Karpas-422 (cell line): ENCODE measurements around the gene SLC49A3. TPM values are rescaled to one million over a fixed set of nuclear protein-coding genes. Genes with fewer than 3 reads are reported as not detected.
"Not testable (repeated sequence)": the region's sequence is repeated elsewhere in the genome, so short reads cannot be mapped to it uniquely, and the experiment has no call there.

ENCODE experiments used
- DNase-seq: peaks from one replicate; pipeline ENCODE4 v3.0.0-alpha.2; 2015
- H2AFZ ChIP-seq: fragments of 200-600 bp; sonication (generic); 2 replicates; pipeline ENCODE4 v1.6.1; 2014; ENCODE audit warnings: antibody characterized with exemption, low read length, mixed read lengths
- H3K27ac ChIP-seq: fragments of 200-600 bp; sonication (generic); 2 replicates; pipeline ENCODE4 v1.5.1; 2014; ENCODE audit warnings: mild to moderate bottlenecking, low read length, moderate library complexity
- H3K27me3 ChIP-seq: fragments of 200-600 bp; sonication (generic); 2 replicates; pipeline ENCODE4 v1.6.1; 2014; ENCODE audit warnings: low read length, mixed read lengths
- H3K36me3 ChIP-seq: fragments of 200-600 bp; sonication (generic); 2 replicates; pipeline ENCODE4 v1.6.1; 2014; ENCODE audit warnings: low read length, mixed read lengths; ENCODE audit not compliant: insufficient read depth
- H3K4me1 ChIP-seq: fragments of 200-600 bp; sonication (generic); 2 replicates; pipeline ENCODE4 v1.6.1; 2014; ENCODE audit warnings: mild to moderate bottlenecking, low read length, mixed read lengths
- H3K4me2 ChIP-seq: fragments of 200-600 bp; sonication (generic); 2 replicates; pipeline ENCODE4 v1.6.1; 2014; ENCODE audit warnings: low read length, low read depth, mild to moderate bottlenecking; ENCODE audit not compliant: poor library complexity, severe bottlenecking
- H3K4me3 ChIP-seq: fragments of 200-600 bp; sonication (generic); 2 replicates; pipeline ENCODE4 v1.5.1; 2014; ENCODE audit warnings: mild to moderate bottlenecking, antibody characterized with exemption, low read length, mixed read lengths
- H3K79me2 ChIP-seq: fragments of 200-600 bp; sonication (generic); 2 replicates; pipeline ENCODE4 v1.6.1; 2014; ENCODE audit warnings: mild to moderate bottlenecking, low read length, mixed read lengths
- H3K9ac ChIP-seq: fragments of 200-600 bp; sonication (generic); 2 replicates; pipeline ENCODE4 v1.6.0; 2014; ENCODE audit warnings: low read length
- H3K9me2 ChIP-seq: fragments of 200-600 bp; sonication (generic), shearing (Covaris generic); replicated peaks from 2 replicates; pipeline ENCODE4 v1.6.0; 2014; ENCODE audit warnings: mild to moderate bottlenecking, low read length, moderate library complexity; ENCODE audit not compliant: insufficient read depth
- H3K9me3 ChIP-seq: fragments of 300-700, 200-600 bp; sonication (generic); 2 replicates; pipeline ENCODE4 v1.6.1; 2014; ENCODE audit warnings: low read length, mixed read lengths
- H4K20me1 ChIP-seq: fragments of 200-600 bp; sonication (generic); 2 replicates; pipeline ENCODE4 v1.6.1; 2014; ENCODE audit warnings: mild to moderate bottlenecking, antibody characterized with exemption, low read length, low read depth; ENCODE audit not compliant: insufficient read depth
- total RNA-seq: library from RNA; depleted of rRNA; stranded (reverse); fragments of >200 nt; shearing (Covaris generic); gene quantifications from 2 replicates; pipeline ENCODE4 v1.2.3, GENCODE V29; 2014; ENCODE audit warnings: low replicate concordance

Gene SLC49A3
- total RNA-seq, 1 experiment from 2014 or later, result not detected

DNA sequence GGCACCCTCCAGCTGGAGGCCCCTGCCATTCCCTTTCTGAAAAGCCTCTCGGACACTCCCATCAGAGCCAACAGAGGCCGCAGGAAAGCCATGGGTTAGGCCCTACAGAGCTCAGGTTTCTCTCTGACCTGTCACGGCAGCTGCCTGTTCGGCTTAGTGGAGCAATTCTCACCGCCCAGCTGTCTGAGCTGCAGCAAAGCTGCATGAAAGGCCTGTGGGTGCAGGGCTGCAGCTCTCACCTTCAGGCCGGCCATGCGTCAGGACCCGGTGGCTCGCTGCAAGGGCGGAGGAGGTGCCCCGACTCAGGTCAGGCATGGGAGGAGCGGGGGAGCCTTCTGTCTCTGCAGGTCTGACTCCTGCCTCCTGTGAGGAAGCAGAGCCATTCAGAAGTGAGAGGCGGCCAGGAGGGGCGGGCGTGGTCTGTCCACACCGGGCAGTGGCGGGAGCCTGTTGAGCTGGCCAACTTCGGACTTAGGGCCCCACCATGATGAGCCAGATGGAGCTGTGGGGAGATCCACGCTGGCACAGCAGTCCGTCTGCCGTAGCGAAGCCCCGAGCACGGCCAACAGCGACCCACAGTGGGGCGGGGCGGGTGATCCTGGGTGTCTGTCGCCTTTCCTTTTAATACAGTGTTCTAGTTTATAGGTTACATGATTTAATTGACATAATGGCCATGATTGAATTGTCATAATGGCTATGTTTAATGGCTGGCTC is 40.2 kb downstream of the SLC49A3 start:
- no peak for DNase-seq
- Histone ChIP-seq H3K27ac (no peak overlapping the region), H3K9ac (no peak overlapping the region), H3K4me1 (no peaks in the 10 kb centered on the region), H3K79me2 (no peaks in the 10 kb centered on the region), H2AFZ (no peak overlapping the region), H3K4me3 (no peak overlapping the region), H4K20me1 (no peaks in the 10 kb centered on the region), H3K36me3 (no peaks in the 10 kb centered on the region), H3K9me3 (no peaks in the 10 kb centered on the region), H3K9me2 (no peaks in the 10 kb centered on the region), H3K27me3 (no peaks in the 10 kb centered on the region), H3K4me2 (no peak overlapping the region)

DNA sequence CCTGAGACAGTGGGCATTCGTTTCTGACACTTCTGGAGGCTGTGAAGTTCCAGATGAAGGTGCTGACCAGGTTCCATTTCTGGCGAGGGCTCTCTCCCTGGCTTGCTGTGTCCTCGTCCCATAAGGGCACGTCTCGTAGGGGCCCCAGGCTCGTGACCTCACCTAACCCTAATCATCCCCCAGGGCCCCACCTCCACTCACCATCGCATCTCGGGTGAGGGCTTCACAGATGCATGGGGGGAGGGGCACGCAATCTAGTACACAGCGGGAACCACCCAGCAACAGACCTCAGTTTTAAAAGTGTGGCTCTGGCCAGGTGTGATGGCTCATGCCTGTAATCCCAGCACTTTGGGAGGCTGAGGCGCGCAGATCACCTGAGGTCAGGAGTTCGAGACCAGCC is 41.5 kb downstream of the SLC49A3 start:
- H3K27ac ChIP-seq, result no peak overlapping the region
- H3K4me1 ChIP-seq, result no peaks in the 10 kb centered on the region
- H3K36me3 ChIP-seq, result no peaks in the 10 kb centered on the region
- no peak overlapping the region for H3K9ac ChIP-seq
- H3K79me2 ChIP-seq, result no peaks in the 10 kb centered on the region
- no peak overlapping the region for H3K4me2 ChIP-seq
- no peaks in the 10 kb centered on the region for H4K20me1 ChIP-seq
- no peaks in the 10 kb centered on the region for H3K9me2 ChIP-seq
- no peaks in the 10 kb centered on the region for H3K27me3 ChIP-seq
- no peak overlapping the region for H3K4me3 ChIP-seq
- no peak overlapping the region for H2AFZ ChIP-seq
- H3K9me3 ChIP-seq, result no peaks in the 10 kb centered on the region
- no peak for DNase-seq

DNA sequence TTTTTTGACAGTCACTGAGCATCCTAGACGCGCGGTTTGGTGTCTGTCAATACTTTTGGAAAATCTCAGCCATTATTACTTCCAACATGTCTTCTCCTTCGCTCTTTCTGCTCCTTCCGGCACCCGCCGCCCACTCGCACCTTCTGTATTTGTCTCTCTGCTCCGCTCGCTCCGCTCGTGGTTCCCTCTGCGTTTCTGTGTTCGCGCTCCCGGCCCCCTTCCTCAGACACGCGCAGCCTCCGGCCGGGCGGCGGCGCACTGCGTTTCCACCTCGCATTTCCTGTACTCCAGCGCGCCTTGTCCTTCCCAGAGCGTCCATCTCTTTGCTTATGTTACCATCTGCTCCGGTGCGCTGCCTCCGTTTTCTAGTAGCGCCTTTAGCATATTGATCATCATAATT is 42.5 kb downstream of the SLC49A3 start:
- Histone ChIP-seq H3K9ac (no peak overlapping the region), H3K27me3 (no peaks in the 10 kb centered on the region), H3K4me3 (no peak overlapping the region), H4K20me1 (no peaks in the 10 kb centered on the region), H3K27ac (no peak overlapping the region), H3K4me2 (no peak overlapping the region), H2AFZ (no peak overlapping the region), H3K9me3 (no peaks in the 10 kb centered on the region), H3K36me3 (no peaks in the 10 kb centered on the region), H3K79me2 (no peaks in the 10 kb centered on the region), H3K9me2 (no peaks in the 10 kb centered on the region), H3K4me1 (no peaks in the 10 kb centered on the region)
- DNase-seq, result no peak

DNA sequence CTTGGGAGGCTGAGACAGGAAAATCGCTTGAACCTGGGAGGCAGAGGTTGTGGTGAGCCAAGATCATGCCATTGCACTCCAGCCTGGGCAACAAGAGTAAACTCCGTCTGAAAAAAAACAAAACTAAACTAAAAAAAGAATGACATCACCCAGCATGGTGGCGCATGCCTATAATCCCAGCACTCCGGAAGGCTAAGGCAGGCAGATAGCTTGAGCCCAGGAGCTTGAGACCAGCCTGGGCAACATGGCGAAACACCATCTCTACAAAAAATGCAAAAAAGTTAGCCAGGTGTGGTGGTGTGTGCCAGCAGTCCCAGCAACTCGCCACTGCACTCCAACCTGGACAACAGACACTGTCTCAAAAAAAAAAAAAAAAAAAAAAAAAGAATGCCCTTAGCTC is 46.6 kb downstream of the SLC49A3 start:
- not testable (repeated sequence) for H3K4me2 ChIP-seq, DNase-seq, H3K4me1 ChIP-seq, H3K9me3 ChIP-seq, H3K4me3 ChIP-seq, H3K27ac ChIP-seq, H3K27me3 ChIP-seq, H4K20me1 ChIP-seq, H3K9ac ChIP-seq, H3K79me2 ChIP-seq, H2AFZ ChIP-seq, H3K36me3 ChIP-seq, H3K9me2 ChIP-seq

DNA sequence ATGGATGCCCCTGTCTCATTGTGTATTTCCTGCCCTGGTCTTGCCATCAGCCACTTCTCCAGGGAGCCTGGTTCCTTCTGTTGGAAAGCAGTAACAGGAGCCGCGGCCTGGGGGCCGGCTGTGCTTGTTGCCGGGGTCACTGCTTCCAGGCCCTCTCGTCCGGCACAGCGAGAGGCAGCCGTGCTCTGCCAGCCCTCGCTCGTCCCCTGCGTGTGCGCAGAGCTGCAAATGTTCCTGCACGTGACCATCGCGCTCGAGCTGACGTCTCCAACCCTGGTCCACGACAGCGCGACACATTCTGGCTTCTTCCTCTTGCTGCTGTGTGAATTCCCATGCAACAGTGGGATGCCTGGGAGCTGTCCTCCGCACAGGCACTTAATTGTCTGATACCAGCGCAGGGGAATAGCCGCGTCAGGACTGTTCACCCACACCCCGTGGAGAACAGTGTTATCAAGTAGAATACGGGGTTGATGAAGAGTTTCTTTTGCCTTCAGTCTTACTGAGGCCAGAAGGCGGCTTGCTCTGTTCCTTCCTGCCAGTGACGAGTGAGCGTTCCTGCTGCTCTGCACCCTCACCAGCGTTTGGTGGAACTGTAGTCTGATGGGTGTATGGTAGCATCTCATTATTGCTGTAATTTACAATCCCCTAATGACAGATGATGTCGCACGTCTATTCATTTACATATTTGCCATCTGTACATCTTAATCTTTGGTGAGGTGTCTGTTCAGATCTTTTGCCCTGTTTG is 51.2 kb downstream of the SLC49A3 start:
- Histone ChIP-seq H3K36me3 (no peaks in the 10 kb centered on the region), H3K27ac (no peak overlapping the region), H3K9me2 (no peaks in the 10 kb centered on the region), H3K4me2 (no peak overlapping the region), H3K27me3 (no peaks in the 10 kb centered on the region), H3K4me3 (no peak overlapping the region), H3K79me2 (no peaks in the 10 kb centered on the region), H2AFZ (no peak overlapping the region), H3K9ac (no peak overlapping the region), H3K4me1 (no peaks in the 10 kb centered on the region), H3K9me3 (no peaks in the 10 kb centered on the region), H4K20me1 (no peaks in the 10 kb centered on the region)
- no peak for DNase-seq

DNA sequence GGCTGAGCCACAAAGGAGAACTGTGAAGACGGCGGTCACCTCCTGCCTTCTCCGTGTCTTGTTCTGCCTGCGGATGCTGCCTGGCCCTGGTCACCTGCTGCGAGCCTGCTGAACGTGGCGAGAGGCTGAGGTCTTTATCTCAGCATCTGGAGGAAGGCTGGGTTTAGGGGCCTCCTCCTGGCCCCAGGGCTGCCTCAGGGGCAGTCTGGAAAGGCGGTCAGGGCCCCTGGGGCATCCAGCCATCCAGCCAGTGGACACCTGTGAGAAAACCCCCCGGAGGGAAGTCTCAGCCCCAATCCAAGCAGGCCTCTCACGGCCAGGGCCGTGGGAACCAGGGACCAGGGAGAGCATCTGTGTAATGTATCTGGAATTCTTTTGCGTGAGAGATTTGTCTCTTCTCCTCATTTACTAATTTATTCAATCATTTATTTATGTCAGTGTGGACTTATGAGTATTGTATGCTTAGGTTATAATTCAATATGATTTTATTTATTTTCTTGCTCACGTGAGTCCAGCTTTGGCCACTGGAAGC is 52.3 kb downstream of the SLC49A3 start:
- no peak overlapping the region for H2AFZ ChIP-seq

DNA sequence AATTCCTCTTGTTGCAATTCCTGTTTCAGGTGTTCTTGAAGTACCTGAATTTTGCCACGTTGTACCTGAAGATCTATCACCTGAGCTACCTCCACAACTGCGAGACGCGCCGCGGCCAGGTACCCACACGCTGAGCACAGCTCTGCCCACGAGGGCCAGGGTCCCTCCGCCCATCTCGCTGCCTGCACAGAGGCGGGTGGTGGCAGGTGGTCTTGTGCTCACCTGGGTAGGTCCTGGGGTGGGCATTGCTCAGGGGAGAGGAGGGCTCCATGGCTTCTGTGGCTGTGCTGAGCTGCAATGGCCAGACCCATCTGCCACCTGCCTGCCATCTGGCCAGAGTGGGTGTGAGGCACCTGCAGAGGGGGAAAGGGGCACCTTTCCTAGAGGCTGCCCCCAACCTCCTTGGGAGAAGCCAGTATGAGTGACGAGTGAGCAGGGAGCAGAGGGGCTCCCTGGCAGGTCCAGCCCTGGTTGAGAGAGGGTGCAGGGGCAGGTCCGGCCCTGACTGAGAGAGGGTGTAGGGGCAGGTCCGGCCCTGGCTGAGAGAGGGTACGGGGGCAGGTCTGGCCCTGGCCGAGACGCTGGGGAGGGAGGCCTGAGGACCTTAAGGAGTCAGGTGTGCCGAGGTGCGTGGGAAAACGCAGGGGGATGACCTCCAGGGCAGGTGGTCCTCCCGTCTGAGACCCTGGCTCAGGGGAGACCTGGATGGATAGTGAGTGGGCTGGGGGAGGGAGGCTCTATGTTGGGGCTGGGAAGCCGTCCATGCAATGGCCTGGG is 52.9 kb downstream of the SLC49A3 start:
- no peak for DNase-seq
- Histone ChIP-seq H3K4me3 (no peak overlapping the region), H3K4me1 (no peaks in the 10 kb centered on the region), H3K79me2 (no peaks in the 10 kb centered on the region), H3K9me3 (no peaks in the 10 kb centered on the region; the same call in 1 of the 2 replicates), H3K27me3 (no peaks in the 10 kb centered on the region), H3K4me2 (no peak overlapping the region), H3K9ac (no peak overlapping the region), H2AFZ (no peak overlapping the region), H3K9me2 (no peaks in the 10 kb centered on the region), H3K36me3 (no peaks in the 10 kb centered on the region), H4K20me1 (no peaks in the 10 kb centered on the region), H3K27ac (no peak overlapping the region)

More for the DNA sequence above, 52.3 kb downstream of the SLC49A3 start:
- no peak overlapping the region for H3K4me2 ChIP-seq
- no peaks in the 10 kb centered on the region for H3K79me2 ChIP-seq
- no peaks in the 10 kb centered on the region for H4K20me1 ChIP-seq
- no peak overlapping the region for H3K4me3 ChIP-seq
- no peaks in the 10 kb centered on the region for H3K27me3 ChIP-seq
- no peaks in the 10 kb centered on the region for H3K4me1 ChIP-seq
- no peak overlapping the region for H3K27ac ChIP-seq
- no peak for DNase-seq
- H3K36me3 ChIP-seq, result no peaks in the 10 kb centered on the region
- no peaks in the 10 kb centered on the region; the same call in 1 of the 2 replicates for H3K9me3 ChIP-seq
- no peak overlapping the region for H3K9ac ChIP-seq
- no peaks in the 10 kb centered on the region for H3K9me2 ChIP-seq
